Right atrium auricular region (tissue), 2 donors: ENCODE results near the gene NBAS. TPM values are rescaled to one million over a fixed set of nuclear protein-coding genes. Genes with fewer than 3 reads are reported as not detected.

Experiments used
- DNase-seq: peaks from one replicate; pipeline ENCODE4 v3.0.0-alpha.2; 2019; ENCODE audit warnings: low spot score
- H3K27ac ChIP-seq, 2 donors: fragments of 200-600 bp; sonication (generic); 1 replicate in 1 of 2; 2 replicates in 1 of 2; pipeline ENCODE4 v1.5.1; 2016 to 2019
- H3K27me3 ChIP-seq, 2 donors: fragments of 200-600 bp; sonication (generic); one replicate each; pipeline versions ENCODE4 v1.5.1 to v1.6.0; 2017 to 2019
- H3K36me3 ChIP-seq: fragments of 200-600 bp; sonication (generic); one replicate; pipeline ENCODE4 v1.5.1; 2016
- H3K4me1 ChIP-seq, 2 donors: fragments of 200-600 bp; sonication (generic); one replicate each; pipeline versions ENCODE4 v1.5.1 to v1.6.0; 2017 to 2019
- H3K4me3 ChIP-seq, 2 donors: fragments of 200-600 bp; sonication (generic); 1 replicate in 1 of 2; 2 replicates in 1 of 2; pipeline ENCODE4 v1.5.1; 2017 to 2019; ENCODE audit warnings: mild to moderate bottlenecking in 1 of 2, moderate library complexity in 1 of 2
- H3K9me3 ChIP-seq, 2 donors: fragments of 200-600 bp; sonication (generic); one replicate each; pipeline ENCODE4 v1.5.1; 2019
- CTCF ChIP-seq, 2 donors: fragments of 200-600 bp; sonication (generic); IDR thresholded peaks; one replicate each; pipeline ENCODE4 v1.5.1; 2019; ENCODE audit warnings: antibody characterized with exemption in 2 of 2
- total RNA-seq, 2 donors: library from RNA; depleted of rRNA; stranded (reverse); fragments of >200 nt; gene quantifications; one replicate each; pipeline ENCODE4 v1.1.0, GENCODE V29; 2016

Gene NBAS
- total RNA-seq, 2 donors from 2014 or later, result 31.1 to 39.1 TPM

- Histone ChIP-seq H3K4me1 (no peaks in the 10 kb centered on the region), H3K9me3 (no peaks in the 10 kb centered on the region), H3K36me3 (no peaks in the 10 kb centered on the region), H3K27ac (no peak overlapping the region), H3K27me3 (no peaks in the 10 kb centered on the region), H3K4me3 (no peak overlapping the region)
- DNase-seq, result no peak
- no peak for TF ChIP-seq CTCF (IDR thresholded peaks at IDR 0.05)
These were observed 125.7 kb downstream of the NBAS start for GRCh38 chr2:15435474-15435873.

GRCh38 chr2:15432642-15433256, 128.4 kb downstream of the NBAS start:
- DNase-seq, result no peak
- H3K4me3 ChIP-seq, result no peak overlapping the region
- TF ChIP-seq CTCF (IDR thresholded peaks at IDR 0.05), result no peak
- H3K36me3 ChIP-seq, result no peaks in the 10 kb centered on the region
- no peaks in the 10 kb centered on the region for H3K9me3 ChIP-seq
- H3K27ac ChIP-seq, result no peak overlapping the region
- H3K27me3 ChIP-seq, result no peaks in the 10 kb centered on the region
- no peaks in the 10 kb centered on the region for H3K4me1 ChIP-seq

GRCh38 chr2:15429032-15429431, 132.1 kb downstream of the NBAS start:
- Histone ChIP-seq H3K4me1 (no peaks in the 10 kb centered on the region), H3K4me3 (no peak overlapping the region), H3K27ac (no peak overlapping the region), H3K27me3 (no peaks in the 10 kb centered on the region), H3K9me3 (no peaks in the 10 kb centered on the region), H3K36me3 (no peaks in the 10 kb centered on the region)
- no peak for TF ChIP-seq CTCF (IDR thresholded peaks at IDR 0.05)
- DNase-seq, result no peak

- no peak overlapping the region for H3K27ac ChIP-seq
- H3K9me3 ChIP-seq, result no peaks in the 10 kb centered on the region
- no peak overlapping the region for H3K4me3 ChIP-seq
- no peaks in the 10 kb centered on the region for H3K4me1 ChIP-seq
- no peaks in the 10 kb centered on the region for H3K36me3 ChIP-seq
- no peak for TF ChIP-seq CTCF (IDR thresholded peaks at IDR 0.05)
- DNase-seq, result no peak
- no peaks in the 10 kb centered on the region for H3K27me3 ChIP-seq
These were observed 133.1 kb downstream of the NBAS start for GRCh38 chr2:15427987-15428386.

GRCh38 chr2:15426606-15427005, 134.5 kb downstream of the NBAS start:
- Histone ChIP-seq H3K27me3 (no peaks in the 10 kb centered on the region), H3K4me3 (no peak overlapping the region), H3K9me3 (no peaks in the 10 kb centered on the region), H3K36me3 (no peaks in the 10 kb centered on the region), H3K27ac (no peak overlapping the region), H3K4me1 (no peaks in the 10 kb centered on the region)
- no peak for DNase-seq
- no peak for TF ChIP-seq CTCF (IDR thresholded peaks at IDR 0.05)

- no peaks in the 10 kb centered on the region for H3K9me3 ChIP-seq
- H3K4me1 ChIP-seq, result no peaks in the 10 kb centered on the region
- H3K27me3 ChIP-seq, result no peaks in the 10 kb centered on the region
- no peak overlapping the region for H3K4me3 ChIP-seq
- no peak for TF ChIP-seq CTCF (IDR thresholded peaks at IDR 0.05)
- no peak for DNase-seq
- no peaks in the 10 kb centered on the region for H3K36me3 ChIP-seq
- no peak overlapping the region for H3K27ac ChIP-seq
These were observed 135.4 kb downstream of the NBAS start for GRCh38 chr2:15425712-15426111.
